GM23248 (cell line): ENCODE results near the gene ANTKMT.

Source experiments
- EZH2 ChIP-seq: fragments of 200-600 bp; sonication (generic); IDR thresholded peaks from 2 replicates; pipeline ENCODE4 v1.6.1; 2018; ENCODE audit warnings: antibody characterized with exemption, mild to moderate bottlenecking; ENCODE audit not compliant: insufficient read depth, poor library complexity, severe bottlenecking
- EZH2phosphoT487 ChIP-seq: fragments of 200-600 bp; sonication (generic); IDR thresholded peaks from 2 replicates; pipeline ENCODE4 v1.6.1; 2018; ENCODE audit warnings: antibody characterized with exemption, moderate library complexity, mild to moderate bottlenecking, low read depth; ENCODE audit not compliant: insufficient read depth

DNA sequence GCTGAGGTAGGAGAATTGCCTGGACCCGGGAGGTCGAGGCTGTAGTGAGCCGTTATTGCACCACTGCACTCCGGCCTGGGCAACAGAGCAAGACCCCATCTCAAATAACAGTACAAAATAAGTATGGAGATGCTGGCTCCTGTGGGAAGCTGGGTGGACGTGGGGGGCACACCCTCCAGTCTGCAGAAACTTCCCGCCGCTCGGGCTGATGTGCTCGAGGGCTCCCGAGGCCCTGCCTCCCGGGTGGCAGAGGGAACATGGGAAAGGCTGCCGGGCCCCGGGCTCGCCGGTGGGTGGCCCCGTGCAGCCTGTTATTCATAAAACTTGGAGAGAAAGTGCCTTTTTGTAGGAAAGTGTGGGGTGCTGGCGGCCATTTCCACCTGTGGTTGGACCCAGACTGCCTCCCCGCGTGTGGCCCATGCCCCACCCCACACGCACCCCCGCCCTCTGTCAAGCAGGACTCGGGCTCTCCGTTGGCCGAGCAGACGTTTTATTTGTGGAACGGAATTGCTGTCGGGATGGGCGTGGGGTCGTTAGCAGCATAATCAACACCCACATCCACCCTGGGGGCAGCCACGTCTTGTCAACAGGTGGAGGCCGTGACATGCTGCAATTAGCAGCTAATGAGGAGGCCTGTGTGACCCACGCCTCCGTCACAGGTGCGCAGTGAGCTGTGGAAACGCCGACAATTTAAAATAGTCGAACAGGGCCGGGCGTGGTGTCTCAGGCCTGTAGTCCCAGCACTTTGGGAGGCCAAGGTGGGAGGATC lies 27.2 kb downstream of the ANTKMT start:
- no peak for TF ChIP-seq EZH2
- TF ChIP-seq EZH2phosphoT487, result no peak
